GM18502 (cell line): ENCODE measurements around the gene ANO8.

Source experiments
- ATAC-seq: cut with Tn5 transposase; IDR thresholded peaks from one replicate; pipeline ENCODE4 v1.9.1; 2021; ENCODE audit warnings: mild to moderate bottlenecking; ENCODE audit not compliant: unreplicated experiment, poor library complexity

ANO8 gene

DNA sequence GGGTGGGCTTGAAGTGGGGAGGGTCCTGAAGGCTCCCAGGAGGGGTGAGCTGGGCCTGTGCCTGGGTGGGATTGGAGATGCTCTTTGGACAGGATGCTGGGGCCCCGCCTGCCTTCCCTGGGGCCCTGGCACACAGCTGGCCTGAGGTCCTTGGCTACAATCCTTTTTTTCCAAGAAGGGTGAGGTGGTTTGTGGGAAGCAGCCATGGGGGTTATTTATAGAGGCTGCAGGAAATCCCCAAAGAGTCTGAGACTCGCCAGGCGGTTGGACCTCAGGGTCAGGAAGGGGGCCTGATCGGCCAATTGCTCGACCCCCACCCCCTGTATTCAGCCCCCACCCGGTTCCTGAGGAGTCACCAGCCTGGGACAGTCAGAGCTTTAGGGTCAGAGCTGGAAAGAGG, 12.7 kb upstream of the ANO8 start:
- ATAC-seq: no peak

GRCh38 chr19:17346109-17346671, 11.5 kb upstream of the ANO8 start:
- no peak for ATAC-seq

DNA sequence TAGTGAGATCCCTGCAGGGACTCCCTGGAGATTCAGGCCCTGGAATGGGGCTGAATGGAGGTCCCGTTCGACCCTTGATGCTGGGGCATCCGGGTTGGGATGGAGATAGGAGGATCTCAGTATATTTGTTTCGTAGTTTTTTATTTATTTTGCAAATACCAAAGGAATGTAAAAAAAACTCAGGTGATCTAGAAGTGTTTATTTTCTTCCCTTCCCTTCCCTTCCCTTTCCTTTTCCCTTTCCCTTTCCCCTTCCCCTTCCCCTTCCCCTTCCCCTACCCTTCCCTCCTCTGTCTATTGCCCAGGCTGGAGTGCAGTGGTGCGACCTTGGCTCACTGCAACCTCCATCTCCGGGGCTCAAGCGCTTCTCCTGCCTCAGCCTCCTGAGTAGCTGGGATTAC, 7.2 kb upstream of the ANO8 start:
- ATAC-seq: no peak

- ATAC-seq: no peak
Observed at GRCh38 chr19:17341386-17341785, 6.7 kb upstream of the ANO8 start.

- no peak for ATAC-seq
Observed at GRCh38 chr19:17340871-17341357, 6.3 kb upstream of the ANO8 start.

- ATAC-seq: no peak
Observed at GRCh38 chr19:17340302-17340870, 5.7 kb upstream of the ANO8 start.

GRCh38 chr19:17339088-17339741, 4.6 kb upstream of the ANO8 start:
- no peak for ATAC-seq

DNA sequence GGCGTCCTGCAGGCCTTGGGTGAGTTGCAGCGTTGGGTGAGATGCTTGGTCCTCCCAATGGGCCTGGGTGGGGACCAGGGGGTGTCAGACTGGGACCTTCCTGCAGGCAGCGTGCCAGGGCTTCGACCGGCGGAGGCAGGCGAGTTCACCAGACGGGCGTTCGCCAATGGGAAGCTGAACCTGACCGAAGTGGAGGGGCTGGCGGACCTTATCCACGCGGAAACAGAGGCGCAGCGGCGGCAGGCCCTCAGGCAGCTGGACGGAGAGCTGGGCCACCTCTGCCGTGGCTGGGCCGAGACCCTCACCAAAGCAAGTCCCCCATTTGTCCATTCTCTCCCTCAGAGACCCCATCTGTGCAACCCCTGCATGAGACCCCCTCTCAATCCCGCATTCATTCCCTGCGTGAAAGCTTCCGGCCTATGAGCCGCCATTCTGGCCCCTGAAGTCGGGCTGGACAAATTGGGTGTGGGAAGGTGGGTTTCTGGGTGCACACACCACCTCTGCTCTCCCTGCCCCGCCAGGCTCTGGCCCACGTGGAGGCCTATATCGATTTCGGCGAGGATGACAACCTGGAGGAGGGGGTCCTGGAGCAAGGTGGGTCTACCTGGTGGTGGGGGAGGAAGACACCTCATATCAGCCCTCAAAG, 3.9 kb upstream of the ANO8 start:
- no peak for ATAC-seq

DNA sequence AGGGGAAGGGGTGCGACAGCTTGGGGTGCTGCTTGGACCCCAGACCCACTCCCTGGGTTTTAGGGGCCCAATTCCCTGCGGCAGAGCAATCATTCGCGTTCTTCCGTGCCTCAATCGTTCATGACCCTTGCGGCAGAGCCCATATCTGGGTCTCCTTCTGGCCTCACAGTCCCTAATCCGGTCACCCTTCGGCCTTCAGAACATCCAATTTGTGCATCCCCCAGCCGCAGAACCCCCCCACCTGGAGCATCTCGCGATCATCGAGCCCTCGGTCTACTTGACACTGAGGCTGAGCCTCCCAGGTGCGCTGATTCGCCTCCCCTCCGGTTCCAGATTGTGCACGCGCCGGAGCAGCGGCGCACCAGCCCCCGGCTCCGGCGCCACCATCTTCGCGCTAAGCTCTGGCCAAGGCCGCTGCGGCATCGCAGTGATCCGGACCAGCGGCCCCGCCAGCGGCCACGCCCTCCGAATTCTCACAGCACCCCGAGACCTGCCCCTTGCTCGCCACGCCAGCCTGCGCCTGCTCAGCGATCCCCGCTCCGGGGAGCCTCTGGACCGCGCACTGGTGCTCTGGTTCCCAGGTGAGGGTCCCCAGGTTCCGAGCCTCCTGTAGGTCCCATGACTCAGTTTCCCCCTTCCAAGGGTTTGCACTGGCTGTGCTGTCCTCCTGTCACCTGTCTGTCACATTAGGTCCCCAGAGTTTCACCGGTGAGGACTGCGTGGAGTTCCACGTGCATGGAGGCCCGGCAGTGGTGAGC, 3.2 kb upstream of the ANO8 start:
- ATAC-seq: no peak

DNA sequence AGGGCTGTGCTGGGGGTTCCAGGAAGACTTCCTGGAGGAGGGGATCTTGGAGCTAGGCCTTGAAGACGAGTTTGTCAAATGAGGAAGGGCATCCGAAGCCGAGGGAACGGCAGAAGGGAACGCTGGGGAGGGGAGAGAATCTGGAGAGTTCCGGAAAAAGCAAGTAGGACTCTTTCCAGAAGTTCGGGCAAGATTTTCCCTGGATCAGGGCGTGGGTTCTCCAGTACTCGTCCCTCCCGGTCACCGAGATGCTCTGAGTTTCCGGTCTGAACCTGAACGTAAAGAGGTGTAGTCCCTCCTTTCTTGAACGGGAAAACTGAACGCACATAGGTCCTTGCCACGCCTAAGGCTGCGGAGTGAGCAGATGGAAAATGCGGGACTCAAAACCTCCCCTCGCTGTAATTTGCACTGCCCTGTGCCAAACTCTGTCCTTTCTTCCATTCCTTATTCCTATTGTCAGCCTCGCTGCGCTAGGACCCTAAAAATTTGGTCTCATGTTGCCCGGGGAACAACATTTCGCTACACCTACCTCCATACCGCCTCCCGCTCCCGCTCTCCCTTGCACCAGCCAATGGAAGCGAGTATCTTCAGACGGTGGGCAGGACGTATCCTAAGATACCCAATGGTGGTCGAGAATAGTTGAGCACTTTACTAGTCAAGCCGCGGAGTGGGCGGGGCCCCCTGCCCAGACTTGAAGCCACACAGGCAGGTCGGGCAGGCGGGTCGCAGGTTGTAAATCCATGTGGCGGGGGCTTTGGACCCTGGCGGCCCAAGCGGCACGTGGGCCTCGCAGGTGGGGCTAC, 2.4 kb upstream of the ANO8 start, which contains the start of gene GTPBP3:
GTPBP3 (plus strand) TSS at position 682 of the 803 bp plus-strand sequence; CDS start at position 741, 59 bp downstream.
- peak; percentile 66 for ATAC-seq

DNA sequence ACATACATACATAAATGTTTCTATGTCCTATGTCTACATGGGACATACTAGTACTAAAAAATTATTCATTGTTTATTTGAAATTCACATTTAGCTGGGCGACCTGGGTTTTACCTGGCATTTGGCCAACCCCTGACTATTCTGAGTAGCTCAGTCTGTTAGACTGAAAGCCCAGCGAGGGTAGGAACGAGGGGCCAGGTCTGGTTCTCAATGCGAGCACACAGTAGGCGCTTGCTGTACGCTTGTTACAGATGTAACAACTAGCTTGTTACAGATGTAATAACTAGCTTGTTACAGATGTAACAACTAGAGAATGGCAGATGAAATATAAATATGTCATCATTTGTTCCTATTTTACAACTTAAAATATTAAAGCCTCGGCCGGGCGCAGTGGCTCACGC, 920 bp upstream of the ANO8 start:
- ATAC-seq: no peak

DNA sequence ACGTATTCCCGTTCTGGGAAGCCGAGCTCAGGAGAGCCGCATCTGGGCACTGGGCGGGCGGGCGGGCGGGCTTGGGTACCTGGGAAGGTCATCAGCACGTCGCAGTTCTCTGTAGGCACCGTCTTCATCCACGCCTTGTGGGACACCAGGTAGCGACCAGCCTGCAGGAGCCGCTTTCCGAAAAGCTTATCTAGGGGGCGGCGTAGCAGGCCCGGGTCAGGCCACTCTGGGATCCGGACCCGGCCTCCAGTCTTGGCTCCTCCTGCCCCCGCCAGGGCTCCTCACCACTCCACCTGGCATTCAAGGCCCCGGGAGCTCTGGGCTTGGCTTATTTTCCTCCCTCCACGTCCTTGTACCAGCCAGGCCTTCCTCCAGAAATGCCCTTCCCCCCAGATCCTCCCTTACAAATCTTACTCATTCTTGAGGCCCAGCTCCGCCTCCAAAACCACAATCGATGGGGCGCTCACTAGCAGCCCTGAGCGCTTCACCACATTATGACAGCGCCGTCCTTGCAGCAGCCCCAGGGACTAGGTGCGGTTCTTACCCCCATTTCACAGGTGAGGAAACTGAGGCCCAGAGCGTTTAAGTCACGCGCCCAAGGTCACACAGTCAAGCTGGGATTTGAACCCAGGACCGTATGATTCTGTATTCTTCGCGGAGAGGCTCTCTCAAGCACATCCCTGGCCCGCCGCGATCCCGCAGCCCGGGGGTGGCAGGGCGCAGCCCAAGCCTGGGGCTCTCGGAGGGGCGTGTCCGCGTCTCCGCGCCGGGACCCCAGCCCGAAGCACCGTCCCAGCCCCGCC, 843 bp downstream of the ANO8 start:
- ATAC-seq: no peak

DNA sequence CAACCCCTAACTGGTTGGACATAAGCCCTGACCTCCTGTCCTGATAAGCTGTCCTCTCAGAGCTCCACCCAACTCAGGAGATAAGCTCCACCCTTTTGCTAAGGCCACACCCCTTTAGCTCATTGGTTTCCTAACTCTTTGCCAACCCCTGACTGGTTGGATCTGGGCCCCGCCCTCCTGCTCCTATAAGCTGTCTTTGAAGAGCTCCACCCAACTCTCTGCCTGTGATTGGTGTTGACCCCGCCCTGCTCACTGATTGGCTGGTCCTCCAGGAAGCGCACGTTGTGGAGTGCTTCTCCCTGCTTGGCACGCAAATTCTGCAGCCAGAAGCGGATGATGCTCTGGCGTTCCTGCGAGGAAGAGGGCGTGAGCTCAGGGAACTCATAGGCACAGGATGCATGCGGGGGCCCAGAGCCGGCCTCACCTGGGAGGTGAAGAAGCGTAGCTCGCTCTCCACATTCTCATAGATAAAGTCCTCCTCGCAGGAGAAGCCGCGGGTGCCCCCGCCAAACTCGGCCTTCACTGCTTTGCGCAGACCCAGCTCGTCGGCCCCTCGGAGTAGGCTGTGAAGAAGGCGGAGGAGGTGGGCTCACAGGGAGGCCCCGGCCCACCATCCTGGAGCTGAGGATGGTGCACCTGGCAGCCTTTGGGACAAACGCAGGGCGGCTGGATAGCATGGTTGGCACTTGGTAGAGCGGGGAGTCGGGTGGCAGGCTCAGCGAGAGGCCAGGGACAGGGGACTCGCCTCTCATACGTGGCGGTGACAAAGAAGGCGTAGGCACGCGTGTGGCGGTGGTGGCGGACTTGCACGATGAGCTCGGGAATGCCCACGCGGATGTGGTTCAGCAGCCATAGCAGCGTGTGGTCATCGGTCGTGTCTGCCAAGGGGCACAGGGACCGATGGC, 1.7 kb downstream of the ANO8 start:
- no peak for ATAC-seq

GRCh38 chr19:17332360-17332676, 2.3 kb downstream of the ANO8 start:
- no peak for ATAC-seq

DNA sequence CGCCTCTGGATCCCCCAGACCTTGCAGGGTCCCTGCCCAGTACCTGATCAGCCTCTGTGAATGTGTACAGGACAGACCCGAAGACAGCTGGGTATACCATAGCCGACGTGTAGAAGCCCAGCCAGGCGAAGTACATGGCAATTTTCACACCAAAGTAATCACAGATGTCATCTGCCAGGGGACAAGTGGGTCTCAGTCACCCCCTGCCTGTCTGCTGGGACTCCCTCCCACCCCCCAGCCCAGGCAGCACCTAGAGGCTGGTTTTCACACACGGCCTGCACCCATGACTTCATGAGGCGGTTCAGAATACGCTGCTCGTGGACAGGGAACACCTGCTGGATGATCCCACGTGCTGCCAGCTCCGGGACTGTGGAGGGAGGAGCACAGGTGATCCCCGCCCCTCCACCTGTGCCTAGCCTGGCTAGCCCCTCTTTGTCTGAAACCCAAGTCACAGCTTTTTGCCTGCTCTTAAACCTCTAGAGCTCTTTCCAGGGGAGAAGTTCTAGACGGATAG, 3.6 kb downstream of the ANO8 start:
- ATAC-seq: no peak

DNA sequence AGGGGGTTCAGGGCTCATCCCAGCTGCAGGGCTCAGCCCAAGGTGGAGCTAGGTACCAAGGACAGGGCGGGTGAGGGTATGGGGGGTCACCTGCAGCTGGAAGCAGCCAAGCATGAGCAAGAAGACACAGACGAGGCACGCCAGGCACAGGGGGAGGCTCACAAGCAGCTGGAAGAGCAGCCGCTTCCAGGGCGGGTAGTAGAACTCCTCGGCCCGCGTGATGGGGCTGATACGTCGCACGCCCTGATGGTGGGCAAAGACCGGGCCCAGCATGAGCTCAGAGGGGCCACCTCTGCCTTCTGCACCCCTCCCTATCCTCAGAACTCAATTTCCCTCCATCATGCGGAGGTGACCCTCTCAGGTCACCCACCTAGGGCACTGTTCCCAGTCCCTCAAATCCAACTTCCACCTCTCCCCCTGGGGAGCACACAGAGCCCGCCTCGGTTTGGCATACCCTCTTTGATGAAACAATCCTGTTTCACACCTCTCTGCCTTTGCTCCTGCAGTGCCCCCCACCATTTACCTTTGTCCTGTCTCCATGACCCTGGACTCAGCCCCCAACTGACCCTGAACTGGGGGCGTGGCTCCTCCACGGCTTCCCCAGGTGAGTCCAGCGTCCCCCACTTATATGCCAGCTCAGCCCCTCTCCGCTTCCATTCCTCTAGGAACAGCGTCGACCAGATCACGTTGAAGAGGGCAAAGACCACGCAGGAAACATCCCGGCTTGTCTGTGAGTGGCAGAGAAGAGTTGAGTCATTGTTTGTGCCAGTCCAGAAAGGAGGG, 4.2 kb downstream of the ANO8 start:
- no peak for ATAC-seq
